Activated CD4-positive, alpha-beta memory T cell treated with anti-CD3 and anti-CD28 coated beads for 36 hours (primary cell): ENCODE results near the gene NOTCH2NLA. TPM values are rescaled to one million over a fixed set of nuclear protein-coding genes. Genes with fewer than 3 reads are reported as not detected.
A peak's percentile ranks its signal among the peaks of the same experiment; 100 is the strongest.
"Not testable (repeated sequence)": the region's sequence is repeated elsewhere in the genome, so short reads cannot be mapped to it uniquely, and the experiment has no call there.

ENCODE experiments used
- CTCF ChIA-PET: fragments of 350-600 bp; sonication (Branson Sonifier 250); formaldehyde crosslinking; loops from one replicate; lab custom pipeline; 2021; ENCODE audit warnings: antibody characterized with exemption, inconsistent platforms; lab: Charles Lee
- POLR2A ChIA-PET: fragments of 350-600 bp; sonication (Branson Sonifier 250); formaldehyde crosslinking; loops from one replicate; lab custom pipeline; 2021; ENCODE audit warnings: antibody characterized with exemption; lab: Charles Lee
- DNase-seq: peaks from one replicate; pipeline ENCODE4 v3.0.0-alpha.2; 2020
- H3K27ac Mint-ChIP-seq: one replicate; pipeline ENCODE4 v1.8.0; 2021; ENCODE audit warnings: mixed read lengths
- H3K27me3 Mint-ChIP-seq: one replicate; pipeline ENCODE4 v1.8.0; 2021; ENCODE audit warnings: mixed read lengths
- H3K36me3 Mint-ChIP-seq: one replicate; pipeline ENCODE4 v1.8.0; 2021; ENCODE audit warnings: mixed read lengths
- H3K4me1 Mint-ChIP-seq: one replicate; pipeline ENCODE4 v1.8.0; 2021; ENCODE audit warnings: low read depth, mixed read lengths
- H3K4me3 Mint-ChIP-seq: one replicate; pipeline ENCODE4 v1.8.0; 2021; ENCODE audit warnings: mild to moderate bottlenecking, mixed read lengths
- H3K9me3 Mint-ChIP-seq: one replicate; pipeline ENCODE4 v1.8.0; 2021; ENCODE audit warnings: mixed read lengths
- intact Hi-C: fragments of 100-400 bp; cut with micrococcal nuclease; formaldehyde crosslinking; loops from one replicate; pipeline ENCODE4 v1.15.1; 2023
- total RNA-seq, 2 experiments: library from RNA; stranded (reverse); gene quantifications; one replicate each; pipeline ENCODE4 v1.2.3, GENCODE V29; 2021

Gene NOTCH2NLA
- total RNA-seq, 2 experiments from 2014 or later = 24.1 to 27.5 TPM

- H3K9me3 Mint-ChIP-seq, H3K36me3 Mint-ChIP-seq, H3K4me1 Mint-ChIP-seq, H3K4me3 Mint-ChIP-seq, DNase-seq, CTCF ChIA-PET, intact Hi-C loops, H3K27ac Mint-ChIP-seq, POLR2A ChIA-PET, H3K27me3 Mint-ChIP-seq: not testable (repeated sequence)
Observed at GRCh38 chr1:146254569-146255197, 25.9 kb upstream of the NOTCH2NLA start.

GRCh38 chr1:146253249-146253855 lies 24.5 kb upstream of the NOTCH2NLA start:
- CTCF ChIA-PET, H3K27ac Mint-ChIP-seq, H3K27me3 Mint-ChIP-seq, H3K4me1 Mint-ChIP-seq, H3K36me3 Mint-ChIP-seq, POLR2A ChIA-PET, DNase-seq, intact Hi-C loops, H3K4me3 Mint-ChIP-seq, H3K9me3 Mint-ChIP-seq: not testable (repeated sequence)

GRCh38 chr1:146251523-146251922 lies 22.7 kb upstream of the NOTCH2NLA start:
- H3K27ac Mint-ChIP-seq, DNase-seq, H3K9me3 Mint-ChIP-seq, CTCF ChIA-PET, H3K27me3 Mint-ChIP-seq, H3K4me1 Mint-ChIP-seq, POLR2A ChIA-PET, H3K4me3 Mint-ChIP-seq, H3K36me3 Mint-ChIP-seq, intact Hi-C loops: not testable (repeated sequence)

- POLR2A ChIA-PET, H3K27ac Mint-ChIP-seq, H3K36me3 Mint-ChIP-seq, intact Hi-C loops, H3K4me3 Mint-ChIP-seq, DNase-seq, H3K27me3 Mint-ChIP-seq, H3K4me1 Mint-ChIP-seq, H3K9me3 Mint-ChIP-seq, CTCF ChIA-PET: not testable (repeated sequence)
Observed at GRCh38 chr1:146248643-146249042, 19.8 kb upstream of the NOTCH2NLA start.

- POLR2A ChIA-PET, DNase-seq, H3K4me1 Mint-ChIP-seq, H3K27me3 Mint-ChIP-seq, H3K4me3 Mint-ChIP-seq, CTCF ChIA-PET, H3K27ac Mint-ChIP-seq, H3K9me3 Mint-ChIP-seq, H3K36me3 Mint-ChIP-seq, intact Hi-C loops: not testable (repeated sequence)
Observed at GRCh38 chr1:146236626-146237025, 7.8 kb upstream of the NOTCH2NLA start.

GRCh38 chr1:146236026-146236601 lies 7.3 kb upstream of the NOTCH2NLA start:
- H3K9me3 Mint-ChIP-seq, CTCF ChIA-PET, intact Hi-C loops, DNase-seq, H3K36me3 Mint-ChIP-seq, H3K4me3 Mint-ChIP-seq, H3K27ac Mint-ChIP-seq, POLR2A ChIA-PET, H3K27me3 Mint-ChIP-seq, H3K4me1 Mint-ChIP-seq: not testable (repeated sequence)

- H3K27ac Mint-ChIP-seq, H3K36me3 Mint-ChIP-seq, POLR2A ChIA-PET, H3K27me3 Mint-ChIP-seq, CTCF ChIA-PET, H3K4me1 Mint-ChIP-seq, H3K9me3 Mint-ChIP-seq, intact Hi-C loops: not testable (repeated sequence)
- peak; percentile 10 for DNase-seq
- H3K4me3 Mint-ChIP-seq = peak overlapping the region; percentile 64
Observed at GRCh38 chr1:146228144-146228682, 608 bp downstream of the NOTCH2NLA start.

GRCh38 chr1:146174531-146174930 lies 54.3 kb downstream of the NOTCH2NLA start:
- intact Hi-C loops, CTCF ChIA-PET, H3K36me3 Mint-ChIP-seq, H3K9me3 Mint-ChIP-seq, H3K27me3 Mint-ChIP-seq, POLR2A ChIA-PET, H3K27ac Mint-ChIP-seq, H3K4me3 Mint-ChIP-seq, DNase-seq, H3K4me1 Mint-ChIP-seq: not testable (repeated sequence)

- POLR2A ChIA-PET, H3K9me3 Mint-ChIP-seq, CTCF ChIA-PET, H3K4me3 Mint-ChIP-seq, H3K27ac Mint-ChIP-seq, H3K36me3 Mint-ChIP-seq, intact Hi-C loops, H3K4me1 Mint-ChIP-seq, DNase-seq, H3K27me3 Mint-ChIP-seq: not testable (repeated sequence)
Observed at GRCh38 chr1:146167740-146168139, 61.1 kb downstream of the NOTCH2NLA start.

- H3K27ac Mint-ChIP-seq, H3K9me3 Mint-ChIP-seq, POLR2A ChIA-PET, H3K4me3 Mint-ChIP-seq, intact Hi-C loops, CTCF ChIA-PET, H3K36me3 Mint-ChIP-seq, DNase-seq, H3K27me3 Mint-ChIP-seq, H3K4me1 Mint-ChIP-seq: not testable (repeated sequence)
Observed at GRCh38 chr1:146167273-146167672, 61.5 kb downstream of the NOTCH2NLA start.

GRCh38 chr1:146144465-146144864 lies 84.4 kb downstream of the NOTCH2NLA start, which contains the start of gene NBPF10:
Gene NBPF10, minus strand, starts transcription at chr1:146144804. Its CDS starts 35 bp downstream, at chr1:146144769.
- H3K4me3 Mint-ChIP-seq, H3K9me3 Mint-ChIP-seq, H3K27ac Mint-ChIP-seq, CTCF ChIA-PET, H3K4me1 Mint-ChIP-seq, H3K36me3 Mint-ChIP-seq, POLR2A ChIA-PET, intact Hi-C loops, H3K27me3 Mint-ChIP-seq: not testable (repeated sequence)
- DNase-seq = peak; percentile 27
